Ureter (tissue), 1 donor: ENCODE results near the gene KRT3. TPM values are rescaled to one million over a fixed set of nuclear protein-coding genes. Genes with fewer than 3 reads are reported as not detected.
"Not testable (repeated sequence)": the region's sequence is repeated elsewhere in the genome, so short reads cannot be mapped to it uniquely, and the experiment has no call there.

ENCODE experiments used
- DNase-seq: peaks from one replicate; pipeline ENCODE4 v3.0.0-alpha.2; 2020; ENCODE audit warnings: low spot score
- total RNA-seq: library from RNA; stranded (reverse); gene quantifications from one replicate; pipeline ENCODE4 v1.2.4, GENCODE V29; 2023
- donor health status: DM: yes; HTN: yes; CAD: no.

Gene KRT3
- total RNA-seq, 1 donor from 2014 or later: not detected

GRCh38 chr12:52798003-52798670, 2.2 kb upstream of the KRT3 start:
- DNase-seq: no peak

- DNase-seq: no peak
Measured at GRCh38 chr12:52797529-52797894, 1.6 kb upstream of the KRT3 start.

- DNase-seq: no peak
Measured at GRCh38 chr12:52796839-52797528, 1.1 kb upstream of the KRT3 start.

GRCh38 chr12:52796429-52796794, 495 bp upstream of the KRT3 start:
- no peak for DNase-seq

- not testable (repeated sequence) for DNase-seq
Measured at GRCh38 chr12:52795332-52795674, 614 bp downstream of the KRT3 start.

- no peak for DNase-seq
Measured at GRCh38 chr12:52794479-52795331, 1.2 kb downstream of the KRT3 start.

- DNase-seq: no peak
Measured at GRCh38 chr12:52792185-52793029, 3.5 kb downstream of the KRT3 start.

- no peak for DNase-seq
Measured at GRCh38 chr12:52791271-52792184, 4.4 kb downstream of the KRT3 start.

GRCh38 chr12:52790427-52791270, 5.3 kb downstream of the KRT3 start:
- no peak for DNase-seq

- DNase-seq: peak; percentile 46
Measured at GRCh38 chr12:52789637-52790426, 6.1 kb downstream of the KRT3 start.

- DNase-seq: no peak
Measured at GRCh38 chr12:52788876-52789636, 6.9 kb downstream of the KRT3 start.

GRCh38 chr12:52788192-52788875, 7.6 kb downstream of the KRT3 start:
- no peak for DNase-seq

GRCh38 chr12:52787324-52788191, 8.4 kb downstream of the KRT3 start:
- no peak for DNase-seq

GRCh38 chr12:52784909-52785308, 11.0 kb downstream of the KRT3 start:
- DNase-seq: no peak

- DNase-seq: no peak
Measured at GRCh38 chr12:52783563-52784316, 12.2 kb downstream of the KRT3 start.

- DNase-seq: no peak
Measured at GRCh38 chr12:52782502-52782901, 13.4 kb downstream of the KRT3 start.
